GM19452 (cell line): ENCODE results near the gene NLGN1.
"Not testable (repeated sequence)": the region's sequence is repeated elsewhere in the genome, so short reads cannot be mapped to it uniquely, and the experiment has no call there.

ENCODE experiments used
- ATAC-seq: cut with Tn5 transposase; IDR thresholded peaks from one replicate; pipeline ENCODE4 v1.9.1; 2021; ENCODE audit not compliant: unreplicated experiment

Gene NLGN1

GRCh38 chr3:173553635-173554280 is 156.2 kb downstream of the NLGN1 start:
- ATAC-seq, result no peak

- no peak for ATAC-seq
Observed at GRCh38 chr3:173556546-173556945, 159.0 kb downstream of the NLGN1 start.

- ATAC-seq, result no peak
Observed at GRCh38 chr3:173567997-173568396, 170.5 kb downstream of the NLGN1 start.

- ATAC-seq, result no peak
Observed at GRCh38 chr3:173568623-173569022, 171.1 kb downstream of the NLGN1 start.

GRCh38 chr3:173583496-173583895 is 186.0 kb downstream of the NLGN1 start:
- ATAC-seq, result no peak

- ATAC-seq, result no peak
Observed at GRCh38 chr3:173584093-173584837, 186.7 kb downstream of the NLGN1 start.

DNA sequence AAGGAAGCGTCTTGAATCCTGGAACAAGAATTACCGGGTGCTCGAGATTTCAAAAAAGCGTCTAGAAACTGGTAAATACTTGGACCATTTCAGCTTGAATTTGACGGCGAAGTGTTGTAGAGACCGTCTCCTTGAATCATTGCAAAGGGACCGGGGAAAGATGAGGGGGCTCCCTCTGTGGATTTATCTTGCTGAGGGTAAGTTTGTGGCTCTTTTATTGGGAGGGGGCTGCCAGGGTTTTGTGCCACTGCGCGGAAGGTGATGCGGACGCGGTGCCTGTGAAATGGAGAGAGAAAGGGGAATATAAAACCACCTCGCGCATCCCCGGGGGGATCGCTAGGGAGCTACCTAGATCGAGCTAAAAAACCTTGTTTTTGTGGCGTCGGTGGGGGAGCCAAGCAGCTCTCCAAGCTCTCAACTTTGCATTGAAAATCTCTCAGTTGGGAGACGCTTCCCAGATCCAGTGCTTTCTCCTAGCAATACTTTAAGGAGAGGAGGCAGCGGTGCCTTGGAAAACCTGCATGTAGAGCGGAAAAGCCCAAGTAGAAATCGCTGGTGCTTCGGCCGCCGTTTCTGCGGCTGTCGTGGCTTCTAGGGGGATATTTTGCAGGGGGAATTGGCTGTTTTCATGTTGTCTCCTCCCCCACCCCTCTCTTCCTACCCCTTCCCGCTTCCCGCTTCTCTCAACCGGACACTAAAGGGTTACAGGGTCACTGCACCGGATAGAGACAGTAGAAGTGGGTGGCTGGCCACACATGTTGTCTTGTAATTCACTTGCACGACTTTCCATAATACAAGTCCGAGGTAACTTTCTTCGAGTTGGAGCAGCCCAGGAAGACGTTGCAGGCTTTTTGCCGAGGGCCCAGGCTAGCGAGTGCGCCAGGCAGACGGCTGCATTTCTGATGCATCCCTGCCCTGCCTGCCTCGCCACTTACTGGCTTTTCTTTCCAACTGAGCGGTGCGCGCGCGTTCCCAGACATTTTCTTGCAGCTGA is 187.6 kb downstream of the NLGN1 start:
- ATAC-seq, result no peak

GRCh38 chr3:173586166-173586565 is 188.6 kb downstream of the NLGN1 start:
- ATAC-seq, result no peak

- no peak for ATAC-seq
Observed at GRCh38 chr3:173587055-173587454, 189.5 kb downstream of the NLGN1 start.

DNA sequence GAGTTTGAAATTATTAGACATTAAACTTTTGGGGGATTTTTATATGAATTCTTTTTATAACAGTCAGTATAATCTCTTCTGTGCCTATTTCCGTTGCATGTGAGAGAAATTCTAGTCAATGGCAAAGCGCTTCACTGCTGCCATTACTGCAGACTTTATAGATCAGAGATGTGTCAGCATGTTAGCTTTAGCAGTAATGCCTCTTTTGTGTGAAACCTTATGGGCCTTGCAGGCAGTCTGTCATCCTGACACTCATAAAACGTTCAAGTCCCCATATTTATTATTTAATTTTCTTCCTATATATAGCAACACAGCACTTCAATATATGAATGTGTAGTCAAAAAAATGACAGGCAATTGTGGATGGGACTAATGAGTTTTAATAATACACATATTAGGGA is 191.0 kb downstream of the NLGN1 start:
- no peak for ATAC-seq

DNA sequence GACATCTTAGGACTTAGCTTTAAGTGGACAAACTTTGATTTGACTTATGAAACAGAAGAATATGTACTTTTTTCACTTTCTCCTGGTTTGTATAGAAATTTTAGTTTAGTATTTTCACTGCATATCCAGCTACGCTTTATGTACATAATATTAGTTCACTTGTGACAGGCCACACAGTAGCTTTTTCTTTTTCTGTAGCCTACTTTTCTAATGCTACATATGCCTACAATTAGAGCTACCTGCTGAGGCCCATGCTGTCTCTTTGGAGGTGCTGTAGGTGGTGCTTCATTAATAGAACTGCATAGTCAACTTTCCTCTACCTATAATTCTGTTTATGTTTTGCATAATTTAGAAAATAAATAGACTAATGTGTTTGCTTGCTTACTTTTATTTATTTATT is 191.6 kb downstream of the NLGN1 start:
- no peak for ATAC-seq

- ATAC-seq, result no peak
Observed at GRCh38 chr3:173591401-173591800, 193.9 kb downstream of the NLGN1 start.

DNA sequence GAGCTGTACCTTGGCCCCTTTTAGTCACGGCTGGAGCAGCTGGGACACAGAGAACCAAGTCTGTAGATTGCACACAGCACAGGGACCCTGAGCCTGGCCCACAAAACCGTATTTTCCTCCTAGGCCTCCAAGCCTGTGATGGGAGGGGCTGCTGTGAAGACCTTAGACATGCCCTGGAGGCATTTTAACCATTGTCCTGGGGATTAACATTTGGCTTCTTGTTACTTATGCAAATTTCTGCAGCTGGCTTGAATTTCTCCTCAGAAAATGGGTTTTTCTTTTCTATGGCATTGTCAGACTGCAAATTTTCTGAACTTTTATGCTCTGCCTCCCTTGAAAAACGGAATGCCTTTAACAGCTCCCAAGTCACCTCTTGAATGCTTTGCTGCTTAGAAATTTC is 197.3 kb downstream of the NLGN1 start:
- ATAC-seq, result not testable (repeated sequence)

DNA sequence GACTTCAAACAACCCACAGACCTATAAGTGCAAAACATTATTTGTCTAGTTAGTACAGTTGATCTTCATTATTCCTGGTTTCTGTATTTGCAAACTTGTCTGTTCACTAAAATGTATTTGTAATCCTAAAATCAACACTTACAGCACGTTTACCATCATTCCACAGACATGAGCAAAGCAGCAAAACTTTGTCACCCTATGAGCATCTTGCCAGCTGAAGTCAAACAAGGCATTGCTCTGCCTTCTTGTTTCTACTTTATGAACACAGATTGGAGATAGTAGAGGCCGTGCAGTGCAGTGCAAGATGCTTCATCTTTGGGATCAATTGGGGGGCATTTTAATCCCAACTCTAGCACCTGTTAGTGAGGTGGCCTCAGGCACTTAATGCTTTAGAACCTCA is 202.1 kb downstream of the NLGN1 start:
- no peak for ATAC-seq

DNA sequence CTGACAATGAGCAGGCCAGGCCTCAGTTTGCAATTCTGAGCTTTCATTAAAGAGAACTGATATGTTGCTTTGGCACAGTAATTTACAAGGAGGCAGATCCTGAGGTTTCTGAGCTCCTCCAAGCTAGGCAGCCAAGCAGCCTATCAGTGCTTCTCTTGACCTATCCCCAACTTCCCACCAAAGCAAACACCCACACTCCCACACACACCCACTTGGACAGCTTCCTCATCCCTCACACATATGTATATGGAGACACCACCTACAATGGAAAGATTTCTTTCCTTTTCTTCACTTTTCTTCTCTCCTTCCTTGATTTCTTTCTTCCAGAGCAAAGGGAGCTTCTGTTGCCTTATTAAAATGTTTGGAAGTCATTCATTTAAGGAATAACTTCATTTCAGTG is 217.0 kb downstream of the NLGN1 start:
- no peak for ATAC-seq

GRCh38 chr3:173615661-173616060 is 218.1 kb downstream of the NLGN1 start:
- ATAC-seq, result no peak

DNA sequence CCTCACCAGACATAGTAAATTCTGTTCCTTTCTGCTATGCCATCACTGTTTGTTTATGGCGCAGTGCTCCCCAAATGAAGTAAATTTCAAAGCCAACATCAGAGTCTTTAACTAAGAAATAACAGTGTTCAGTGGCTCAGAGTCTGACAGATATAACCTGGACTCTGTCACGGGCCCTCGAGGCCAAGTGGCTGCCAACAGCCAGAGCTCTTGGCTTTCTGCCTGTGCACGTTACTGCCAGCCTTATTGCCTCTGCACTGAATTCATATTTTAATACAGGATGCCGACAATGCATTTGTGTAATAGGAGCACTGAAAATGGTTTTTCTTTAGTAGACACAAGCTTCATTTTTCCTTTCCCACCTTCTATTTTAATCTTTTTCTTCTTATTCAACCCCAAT is 219.9 kb downstream of the NLGN1 start:
- no peak for ATAC-seq

- ATAC-seq, result no peak
Observed at GRCh38 chr3:173618148-173618547, 220.6 kb downstream of the NLGN1 start.

DNA sequence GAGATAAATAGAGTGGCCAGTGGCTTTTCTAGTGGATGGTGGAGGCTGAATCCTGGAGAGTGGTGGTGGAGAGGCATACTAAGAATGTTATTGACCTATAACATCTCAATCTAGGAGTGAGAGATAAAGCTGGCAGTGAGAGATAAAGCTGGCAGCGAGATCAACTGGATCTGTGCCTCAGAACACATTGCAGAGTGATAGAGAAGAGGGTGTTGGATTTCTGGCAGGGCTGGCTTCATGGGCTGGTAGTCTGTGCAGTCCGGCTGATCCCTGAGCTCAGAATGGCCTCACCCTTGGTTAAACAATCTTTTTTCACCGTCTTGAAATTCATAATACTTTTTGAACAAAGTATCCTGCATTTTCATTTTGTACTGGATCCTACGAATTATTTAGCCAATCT is 221.2 kb downstream of the NLGN1 start:
- ATAC-seq, result no peak

- ATAC-seq, result no peak
Observed at GRCh38 chr3:173622166-173622565, 224.6 kb downstream of the NLGN1 start.

DNA sequence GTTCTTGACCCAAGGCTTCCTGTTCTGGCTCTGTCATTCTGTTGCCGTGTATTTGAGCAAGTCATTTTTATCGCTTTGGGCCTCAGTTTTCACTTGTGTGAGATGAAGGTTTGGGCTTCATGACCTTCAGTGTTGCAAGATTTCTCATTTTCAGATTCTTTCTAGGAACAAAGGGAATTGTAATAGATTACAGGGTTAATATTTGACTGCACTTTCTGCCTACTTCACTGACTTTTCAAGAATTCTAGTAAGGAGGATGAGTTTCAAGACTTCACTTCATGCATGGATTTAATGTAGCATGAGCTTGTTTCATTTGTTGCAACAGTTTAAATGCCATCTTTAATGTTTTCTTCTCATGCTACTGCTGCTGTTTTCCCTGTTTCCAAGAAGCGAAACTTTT is 226.5 kb downstream of the NLGN1 start:
- no peak for ATAC-seq

DNA sequence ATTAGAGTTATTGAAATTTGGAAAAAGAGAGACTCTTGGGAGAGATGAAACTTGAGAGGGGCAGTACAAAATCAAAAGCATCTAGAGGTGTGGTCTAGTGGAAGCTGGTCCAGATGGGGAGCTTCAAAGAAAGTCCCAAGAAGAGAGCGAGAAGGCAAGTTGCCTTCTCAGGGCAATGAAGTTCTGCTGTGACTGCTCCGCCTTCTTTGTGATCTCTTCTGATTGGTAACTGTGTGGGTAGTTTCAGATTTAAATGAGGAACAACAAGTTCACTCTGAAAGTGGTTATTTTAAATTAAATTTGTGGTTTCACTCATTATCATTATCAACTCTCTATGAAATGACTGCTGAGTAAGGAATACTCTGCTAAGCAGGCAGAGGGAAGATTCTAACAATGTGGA is 233.3 kb downstream of the NLGN1 start:
- ATAC-seq, result no peak
